ENCODE data around the gene HSPB2. TPM values are rescaled to one million over a fixed set of nuclear protein-coding genes. Genes with fewer than 3 reads are reported as not detected.

The HSPB2 gene
- total and polyA plus RNA-seq, 2 of the 4 experiments (the other 2 are of a cell fraction): 0.18 to 0.55 TPM

DNA sequence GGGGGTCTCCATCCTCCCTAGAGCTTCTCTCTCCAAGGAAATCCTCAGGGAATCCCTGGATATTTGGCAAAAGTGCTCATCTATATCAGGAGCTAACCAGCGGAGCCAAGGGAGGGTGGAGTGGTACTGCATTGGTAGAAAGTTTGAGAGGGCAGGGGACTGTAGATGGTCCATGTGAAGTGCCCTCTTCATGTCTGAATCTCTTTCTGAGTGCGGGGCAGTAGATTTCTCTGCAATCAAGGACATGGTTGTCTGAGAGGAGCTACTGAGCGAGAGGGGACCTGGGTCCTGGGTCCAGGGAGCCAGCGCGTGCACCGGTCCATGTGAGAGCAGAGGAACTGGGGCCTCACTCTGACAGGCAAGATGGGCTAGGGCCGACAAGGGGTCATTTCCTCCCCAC lies 25.3 kb downstream of the HSPB2 start:
- Histone ChIP-seq H2AK9ac (replicated peaks; ENCODE audit: low read depth, low read length, poor library complexity) (peak overlapping the region; percentile 94), H2BK20ac (ENCODE audit: low read depth, low read length) (peak overlapping the region; percentile 64), H3K9me1 (ENCODE audit: insufficient read depth, low read length) (peaks cover 31% of the 10 kb centered on the region), H3K9ac (ENCODE audit: low read depth, low read length) (peak overlapping the region; percentile 25), H3K4ac (ENCODE audit: low read depth, low read length) (peak overlapping the region; percentile 87), H3K36me3 (ENCODE audit: control insufficient read depth, insufficient read depth, low read length) (no peaks in the 10 kb centered on the region), H2BK15ac (ENCODE audit: low read depth, low read length) (peak overlapping the region; percentile 76; the same call in 2 of the 3 replicates), H4K20me1 (ENCODE audit: insufficient read depth, low read length) (no peaks in the 10 kb centered on the region), H2AK5ac (ENCODE audit: low read depth, low read length) (peak overlapping the region; percentile 70), H3K9me3 (ENCODE audit: control insufficient read depth, insufficient read depth, low read length) (no peaks in the 10 kb centered on the region), H3K27ac (ENCODE audit: insufficient read depth, low read length) (peak overlapping the region; percentile 28), H3K27me3 (ENCODE audit: control insufficient read depth, insufficient read depth, low read length) (no peaks in the 10 kb centered on the region), H2BK5ac (ENCODE audit: low read depth, low read length, poor library complexity, severe bottlenecking) (peak overlapping the region; percentile 72), H2BK120ac (ENCODE audit: low read depth, low read length) (peak overlapping the region; percentile 68), H3K18ac (ENCODE audit: low read depth, low read length) (peak overlapping the region; percentile 2; the same call in 1 of the 2 replicates), H3K14ac (replicated peaks; ENCODE audit: low read depth, low read length) (peak overlapping the region; percentile 64), H4K8ac (ENCODE audit: low read depth in 2 of 2, low read length in 2 of 2) (peak overlapping the region; percentile 58 to 71; a peak in 3 of 4 replicates), H3K4me1 (ENCODE audit: control insufficient read depth, insufficient read depth, low read length) (peaks cover 31% of the 10 kb centered on the region), H3K79me1 (ENCODE audit: low read depth in 1 of 2, low read length in 2 of 2) (peaks cover 16 to 49% of the 10 kb centered on the region in 2 experiments), H3K4me2 (ENCODE audit: low read depth, low read length) (peak overlapping the region; percentile 95), H2AFZ (replicated peaks; ENCODE audit: low read length, poor library complexity) (peak overlapping the region; percentile 99), H4K5ac (ENCODE audit: low read depth, low read length) (peak overlapping the region; percentile 3; the same call in 1 of the 2 replicates), H3K4me3 (ENCODE audit: insufficient read depth, low read depth, low read length) (peak overlapping the region; percentile 84), H3K23ac (ENCODE audit: low read depth, low read length) (peak overlapping the region; percentile 95), H3K56ac (ENCODE audit: extremely low read depth, insufficient read depth, low read length) (no peak overlapping the region), H4K91ac (ENCODE audit: insufficient read depth, low read depth, low read length) (peak overlapping the region; percentile 75)
- in situ Hi-C loops (cut with MboI; ENCODE audit: low sequenced_read_pairs): loop anchor here (5.0 kb wide), 1 partner anchor 39 kb away; no protein-coding TSS in a partner anchor
- dilution Hi-C loops (cut with HindIII; ENCODE audit: low sequenced_read_pairs, unreplicated experiment): no loop called here
- ATAC-seq (ENCODE audit: low read depth) (no peak), DNase-seq (no peak)
- TF ChIP-seq SMC3 (IDR thresholded peaks at IDR 0.05; ENCODE audit: low read depth, low read length) (no peak), RAD21 (IDR thresholded peaks at IDR 0.05; ENCODE audit: low read length) (no peak), BHLHE40 (IDR thresholded peaks at IDR 0.05; ENCODE audit: low read depth, low read length) (no peak), MAFK (IDR thresholded peaks at IDR 0.05; ENCODE audit: low read depth, low read length) (no peak), MXI1 (IDR thresholded peaks at IDR 0.05; ENCODE audit: borderline replicate concordance, low read depth, low read length) (no peak), MAZ (IDR thresholded peaks at IDR 0.05; ENCODE audit: borderline replicate concordance, low read depth, low read length) (no peak), POLR2A (IDR thresholded peaks at IDR 0.05; ENCODE audit: low read depth, low read length) (no peak)
- TF ChIP-seq, protein P1, sequence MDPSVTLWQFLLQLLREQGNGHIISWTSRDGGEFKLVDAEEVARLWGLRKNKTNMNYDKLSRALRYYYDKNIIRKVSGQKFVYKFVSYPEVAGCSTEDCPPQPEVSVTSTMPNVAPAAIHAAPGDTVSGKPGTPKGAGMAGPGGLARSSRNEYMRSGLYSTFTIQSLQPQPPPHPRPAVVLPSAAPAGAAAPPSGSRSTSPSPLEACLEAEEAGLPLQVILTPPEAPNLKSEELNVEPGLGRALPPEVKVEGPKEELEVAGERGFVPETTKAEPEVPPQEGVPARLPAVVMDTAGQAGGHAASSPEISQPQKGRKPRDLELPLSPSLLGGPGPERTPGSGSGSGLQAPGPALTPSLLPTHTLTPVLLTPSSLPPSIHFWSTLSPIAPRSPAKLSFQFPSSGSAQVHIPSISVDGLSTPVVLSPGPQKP (IDR thresholded peaks at IDR 0.05; ENCODE audit: borderline replicate concordance, low read depth, low read length): no peak
- TF ChIP-seq, protein P2, sequence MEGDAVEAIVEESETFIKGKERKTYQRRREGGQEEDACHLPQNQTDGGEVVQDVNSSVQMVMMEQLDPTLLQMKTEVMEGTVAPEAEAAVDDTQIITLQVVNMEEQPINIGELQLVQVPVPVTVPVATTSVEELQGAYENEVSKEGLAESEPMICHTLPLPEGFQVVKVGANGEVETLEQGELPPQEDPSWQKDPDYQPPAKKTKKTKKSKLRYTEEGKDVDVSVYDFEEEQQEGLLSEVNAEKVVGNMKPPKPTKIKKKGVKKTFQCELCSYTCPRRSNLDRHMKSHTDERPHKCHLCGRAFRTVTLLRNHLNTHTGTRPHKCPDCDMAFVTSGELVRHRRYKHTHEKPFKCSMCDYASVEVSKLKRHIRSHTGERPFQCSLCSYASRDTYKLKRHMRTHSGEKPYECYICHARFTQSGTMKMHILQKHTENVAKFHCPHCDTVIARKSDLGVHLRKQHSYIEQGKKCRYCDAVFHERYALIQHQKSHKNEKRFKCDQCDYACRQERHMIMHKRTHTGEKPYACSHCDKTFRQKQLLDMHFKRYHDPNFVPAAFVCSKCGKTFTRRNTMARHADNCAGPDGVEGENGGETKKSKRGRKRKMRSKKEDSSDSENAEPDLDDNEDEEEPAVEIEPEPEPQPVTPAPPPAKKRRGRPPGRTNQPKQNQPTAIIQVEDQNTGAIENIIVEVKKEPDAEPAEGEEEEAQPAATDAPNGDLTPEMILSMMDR (conservative IDR thresholded peaks at IDR 0.05; ENCODE audit: low read depth, low read length): no peak
- ChIA-PET CTCF (interaction anchor here (0.5 to 0.6 kb wide), 2 partner anchors 38 to 327 kb away, joined by 3 to 4 read pairs; no protein-coding TSS in a partner anchor), POLR2A (ENCODE audit: unreplicated experiment) (interaction anchor here (1.3 kb wide), 1 partner anchor 40 kb away, joined by 3 read pairs; no protein-coding TSS in a partner anchor)
- 0% methylated on average over 1 of the region's 7 CpGs; no CpG with 5 or more reads in 1 of the 2 experiments for WGBS, 2 experiments (ENCODE audit: extremely low coverage in 2 of 2, insufficient read length in 1 of 2)
- no TSS peak for BruUV-seq (replicated peaks)
- intact Hi-C loops (cut with micrococcal nuclease): loop anchor here (2.0 kb wide), 1 partner anchor 59 kb away; the partner anchor contains the start of genes CFAP68 and FDXACB1

Measured in IMR-90 (cell line).